PFSK-1 (cell line): ENCODE measurements around the gene HOXB1.

Source experiments
- FOXP2 ChIP-seq: optimal IDR thresholded peaks from 2 replicates; pipeline ENCODE3; 2011; ENCODE audit warnings: borderline replicate concordance, control low read depth, inconsistent platforms; ENCODE audit not compliant: insufficient read depth; ENCODE audit errors: extremely low read length, extremely low read depth
- POLR2AphosphoS5 ChIP-seq: IDR thresholded peaks from 2 replicates; pipeline ENCODE4 v1.6.1; 2012; ENCODE audit warnings: low read depth, mild to moderate bottlenecking, control low read depth, low read length, moderate library complexity
- SIN3A ChIP-seq: IDR thresholded peaks from 2 replicates; pipeline ENCODE4 v1.6.1; 2012; ENCODE audit warnings: mild to moderate bottlenecking, low read length, moderate library complexity, borderline replicate concordance; ENCODE audit not compliant: insufficient read depth
- TAF1 ChIP-seq: IDR thresholded peaks from 2 replicates; pipeline ENCODE4 v1.6.1; 2012; ENCODE audit warnings: low read length, control low read depth, borderline replicate concordance; ENCODE audit not compliant: insufficient read depth
- TF ChIP-seq, protein P1 (sequence below), 2 experiments: IDR thresholded peaks; 2 replicates each; pipeline versions ENCODE4 v1.6.1 to v1.8.0; 2011 to 2012; ENCODE audit warnings: low read depth in 2 of 2, low read length in 2 of 2, control low read depth in 1 of 2, inconsistent platforms in 1 of 2, mild to moderate bottlenecking in 1 of 2, moderate library complexity in 1 of 2; ENCODE audit not compliant: insufficient read depth in 1 of 2

DNA sequence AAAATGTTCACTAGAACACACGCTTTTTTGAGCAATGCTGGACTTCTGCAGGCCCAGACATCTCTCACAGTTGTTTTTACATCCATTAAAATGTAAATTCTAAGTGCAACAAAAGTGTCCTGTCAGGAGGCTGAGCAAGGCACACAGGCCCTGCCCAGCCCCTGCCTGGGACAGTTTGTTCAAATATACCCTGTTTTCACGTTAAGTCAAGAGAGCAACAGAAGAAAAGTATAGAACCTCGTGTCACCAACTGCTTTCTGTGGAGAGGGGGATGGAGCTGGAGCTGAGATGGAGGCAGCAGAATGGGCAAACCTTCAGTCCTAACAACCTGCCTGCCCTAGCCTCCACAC lies 18.4 kb upstream of the HOXB1 start:
- TF ChIP-seq POLR2AphosphoS5 (no peak), TAF1 (no peak), SIN3A (no peak), FOXP2 (no peak)
- TF ChIP-seq, protein P1, sequence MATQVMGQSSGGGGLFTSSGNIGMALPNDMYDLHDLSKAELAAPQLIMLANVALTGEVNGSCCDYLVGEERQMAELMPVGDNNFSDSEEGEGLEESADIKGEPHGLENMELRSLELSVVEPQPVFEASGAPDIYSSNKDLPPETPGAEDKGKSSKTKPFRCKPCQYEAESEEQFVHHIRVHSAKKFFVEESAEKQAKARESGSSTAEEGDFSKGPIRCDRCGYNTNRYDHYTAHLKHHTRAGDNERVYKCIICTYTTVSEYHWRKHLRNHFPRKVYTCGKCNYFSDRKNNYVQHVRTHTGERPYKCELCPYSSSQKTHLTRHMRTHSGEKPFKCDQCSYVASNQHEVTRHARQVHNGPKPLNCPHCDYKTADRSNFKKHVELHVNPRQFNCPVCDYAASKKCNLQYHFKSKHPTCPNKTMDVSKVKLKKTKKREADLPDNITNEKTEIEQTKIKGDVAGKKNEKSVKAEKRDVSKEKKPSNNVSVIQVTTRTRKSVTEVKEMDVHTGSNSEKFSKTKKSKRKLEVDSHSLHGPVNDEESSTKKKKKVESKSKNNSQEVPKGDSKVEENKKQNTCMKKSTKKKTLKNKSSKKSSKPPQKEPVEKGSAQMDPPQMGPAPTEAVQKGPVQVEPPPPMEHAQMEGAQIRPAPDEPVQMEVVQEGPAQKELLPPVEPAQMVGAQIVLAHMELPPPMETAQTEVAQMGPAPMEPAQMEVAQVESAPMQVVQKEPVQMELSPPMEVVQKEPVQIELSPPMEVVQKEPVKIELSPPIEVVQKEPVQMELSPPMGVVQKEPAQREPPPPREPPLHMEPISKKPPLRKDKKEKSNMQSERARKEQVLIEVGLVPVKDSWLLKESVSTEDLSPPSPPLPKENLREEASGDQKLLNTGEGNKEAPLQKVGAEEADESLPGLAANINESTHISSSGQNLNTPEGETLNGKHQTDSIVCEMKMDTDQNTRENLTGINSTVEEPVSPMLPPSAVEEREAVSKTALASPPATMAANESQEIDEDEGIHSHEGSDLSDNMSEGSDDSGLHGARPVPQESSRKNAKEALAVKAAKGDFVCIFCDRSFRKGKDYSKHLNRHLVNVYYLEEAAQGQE (IDR thresholded peaks at IDR 0.05; ENCODE audit: insufficient read depth in 1 of 2, low read depth in 2 of 2, low read length in 2 of 2): no peak
